GM19452 (cell line): ENCODE results near the gene ANXA5.

Source experiments
- ATAC-seq: cut with Tn5 transposase; IDR thresholded peaks from one replicate; pipeline ENCODE4 v1.9.1; 2021; ENCODE audit not compliant: unreplicated experiment

ANXA5 gene

GRCh38 chr4:121712001-121712651, 15.3 kb upstream of the ANXA5 start:
- no peak for ATAC-seq

- peak; percentile 91 for ATAC-seq
Measured at GRCh38 chr4:121711263-121712000, 14.7 kb upstream of the ANXA5 start.

GRCh38 chr4:121709766-121710405, 13.1 kb upstream of the ANXA5 start:
- ATAC-seq, result no peak

- ATAC-seq, result no peak
Measured at GRCh38 chr4:121707344-121707743, 10.6 kb upstream of the ANXA5 start.

GRCh38 chr4:121706595-121707021, 9.8 kb upstream of the ANXA5 start:
- ATAC-seq, result peak; percentile 63

- ATAC-seq, result no peak
Measured at GRCh38 chr4:121705521-121705920, 8.7 kb upstream of the ANXA5 start.

GRCh38 chr4:121702136-121702535, 5.4 kb upstream of the ANXA5 start:
- ATAC-seq, result no peak

- no peak for ATAC-seq
Measured at GRCh38 chr4:121701263-121701662, 4.5 kb upstream of the ANXA5 start.

- ATAC-seq, result no peak
Measured at GRCh38 chr4:121698236-121698671, 1.5 kb upstream of the ANXA5 start.

- ATAC-seq, result no peak
Measured at GRCh38 chr4:121697564-121697963, 784 bp upstream of the ANXA5 start.

- peak; percentile 22 for ATAC-seq
Measured at GRCh38 chr4:121696170-121696580, 605 bp downstream of the ANXA5 start.

- no peak for ATAC-seq
Measured at GRCh38 chr4:121693886-121694285, 2.9 kb downstream of the ANXA5 start.

- no peak for ATAC-seq
Measured at GRCh38 chr4:121693450-121693849, 3.3 kb downstream of the ANXA5 start.

- no peak for ATAC-seq
Measured at GRCh38 chr4:121692261-121692660, 4.5 kb downstream of the ANXA5 start.

GRCh38 chr4:121690001-121690400, 6.8 kb downstream of the ANXA5 start:
- no peak for ATAC-seq

- ATAC-seq, result no peak
Measured at GRCh38 chr4:121688701-121689100, 8.1 kb downstream of the ANXA5 start.

GRCh38 chr4:121688261-121688660, 8.5 kb downstream of the ANXA5 start:
- no peak for ATAC-seq

GRCh38 chr4:121686255-121686654, 10.5 kb downstream of the ANXA5 start:
- ATAC-seq, result no peak

GRCh38 chr4:121685257-121685656, 11.5 kb downstream of the ANXA5 start:
- ATAC-seq, result no peak

- no peak for ATAC-seq
Measured at GRCh38 chr4:121684561-121684960, 12.2 kb downstream of the ANXA5 start.

GRCh38 chr4:121684016-121684415, 12.8 kb downstream of the ANXA5 start:
- no peak for ATAC-seq

- no peak for ATAC-seq
Measured at GRCh38 chr4:121680571-121680970, 16.2 kb downstream of the ANXA5 start.
